Right ventricle myocardium superior (tissue), 1 donor: ENCODE results near the gene SBK3. TPM values are rescaled to one million over a fixed set of nuclear protein-coding genes. Genes with fewer than 3 reads are reported as not detected.
"Not testable (repeated sequence)": the region's sequence is repeated elsewhere in the genome, so short reads cannot be mapped to it uniquely, and the experiment has no call there.

Source experiments
- ATAC-seq: fragments of 200-7000 bp; cut with Tn5 transposase; one replicate; pipeline ENCODE4 v1.9.1; 2020; ENCODE audit warnings: mild to moderate bottlenecking; ENCODE audit not compliant: poor library complexity
- DNase-seq: peaks from one replicate; pipeline ENCODE4 v3.0.0-alpha.2; 2020
- intact Hi-C: fragments of 100-400 bp; cut with DNase I; formaldehyde crosslinking; loops from one replicate; pipeline ENCODE4 v1.11.2; 2022
- total RNA-seq: library from RNA; stranded (reverse); fragmentation: NEBNext Ultra II Directional; extraction: Animal tissue kit (Norgen Biotek cat#: 25700); gene quantifications from one replicate; pipeline ENCODE4 v1.2.1, GENCODE V29; 2021
- donor health status: DM: no; HTN: yes; CAD: no; lungs with severe emphysema.

SBK3 gene
- total RNA-seq, 1 donor from 2014 or later: 27.4 TPM

- intact Hi-C loops: no loop called here
- ATAC-seq: no peak
- peak; percentile 39 for DNase-seq
Measured at GRCh38 chr19:55578761-55579747, 33.7 kb upstream of the SBK3 start.

GRCh38 chr19:55578031-55578760 lies 32.9 kb upstream of the SBK3 start:
- DNase-seq: no peak
- intact Hi-C loops: no loop called here

GRCh38 chr19:55576746-55577145 lies 31.4 kb upstream of the SBK3 start:
- ATAC-seq: no peak
- intact Hi-C loops: no loop called here
- no peak for DNase-seq

More at GRCh38 chr19:55578031-55578760, 32.9 kb upstream of the SBK3 start:
- ATAC-seq: no peak

GRCh38 chr19:55573929-55574328 lies 28.6 kb upstream of the SBK3 start:
- ATAC-seq, intact Hi-C loops, DNase-seq: not testable (repeated sequence)

GRCh38 chr19:55569477-55569876 lies 24.1 kb upstream of the SBK3 start:
- ATAC-seq, intact Hi-C loops, DNase-seq: not testable (repeated sequence)

GRCh38 chr19:55567708-55568328 lies 22.5 kb upstream of the SBK3 start:
- DNase-seq (no peak), ATAC-seq (no peak)
- intact Hi-C loops: no loop called here

- no peak for DNase-seq
- no peak for ATAC-seq
- intact Hi-C loops: no loop called here
Measured at GRCh38 chr19:55566823-55567222, 21.5 kb upstream of the SBK3 start.

GRCh38 chr19:55563261-55563690 lies 17.9 kb upstream of the SBK3 start:
- DNase-seq (peak; percentile 82), ATAC-seq (peak; percentile 89)
- intact Hi-C loops: no loop called here

- DNase-seq (no peak), ATAC-seq (no peak)
- intact Hi-C loops: no loop called here
Measured at GRCh38 chr19:55559684-55560083, 14.3 kb upstream of the SBK3 start.

GRCh38 chr19:55554741-55555152 lies 9.4 kb upstream of the SBK3 start:
- intact Hi-C loops: no loop called here
- DNase-seq (no peak), ATAC-seq (no peak)

- intact Hi-C loops: no loop called here
- ATAC-seq (no peak), DNase-seq (no peak)
Measured at GRCh38 chr19:55554302-55554701, 9.0 kb upstream of the SBK3 start.

- intact Hi-C loops: no loop called here
- no peak for ATAC-seq
- no peak for DNase-seq
Measured at GRCh38 chr19:55553217-55554182, 8.2 kb upstream of the SBK3 start.

GRCh38 chr19:55552620-55553019 lies 7.3 kb upstream of the SBK3 start:
- ATAC-seq (no peak), DNase-seq (no peak)
- intact Hi-C loops: no loop called here

GRCh38 chr19:55552206-55552605 lies 6.9 kb upstream of the SBK3 start:
- intact Hi-C loops: no loop called here
- ATAC-seq: no peak
- DNase-seq: no peak

GRCh38 chr19:55550321-55550650 lies 4.9 kb upstream of the SBK3 start:
- DNase-seq: no peak
- no peak for ATAC-seq
- intact Hi-C loops: no loop called here

- intact Hi-C loops: no loop called here
- DNase-seq (no peak), ATAC-seq (no peak)
Measured at GRCh38 chr19:55549500-55550320, 4.4 kb upstream of the SBK3 start.

GRCh38 chr19:55546822-55547614 lies 1.7 kb upstream of the SBK3 start:
- DNase-seq (peak; percentile 91), ATAC-seq (peak; percentile 80)
- intact Hi-C loops: no loop called here
